ENCODE measurements around the gene TMC4.
"Not testable (repeated sequence)": the region's sequence is repeated elsewhere in the genome, so short reads cannot be mapped to it uniquely, and the experiment has no call there.

Gene TMC4

GRCh38 chr19:54204767-54205468 is 32.0 kb upstream of the TMC4 start:
- no peak for DNase-seq (ENCODE audit: low read depth in 3 of 3)

GRCh38 chr19:54203151-54203611 is 30.2 kb upstream of the TMC4 start:
- no peak for DNase-seq (ENCODE audit: low read depth in 3 of 3)

GRCh38 chr19:54201980-54202379 is 29.0 kb upstream of the TMC4 start:
- DNase-seq (ENCODE audit: low read depth in 3 of 3): no peak

GRCh38 chr19:54201172-54201701 is 28.3 kb upstream of the TMC4 start:
- DNase-seq (ENCODE audit: low read depth in 3 of 3): no peak

GRCh38 chr19:54199401-54199800 is 26.4 kb upstream of the TMC4 start:
- DNase-seq (ENCODE audit: low read depth in 3 of 3): no peak

GRCh38 chr19:54197121-54197520 is 24.2 kb upstream of the TMC4 start:
- DNase-seq (ENCODE audit: low read depth in 3 of 3): no peak

GRCh38 chr19:54196536-54196935 is 23.6 kb upstream of the TMC4 start:
- no peak for DNase-seq (ENCODE audit: low read depth in 3 of 3)

- not testable (repeated sequence) for DNase-seq (ENCODE audit: low read depth in 3 of 3)
Observed at GRCh38 chr19:54194463-54194862, 21.5 kb upstream of the TMC4 start.

GRCh38 chr19:54193011-54193410 is 20.1 kb upstream of the TMC4 start:
- DNase-seq (ENCODE audit: low read depth in 3 of 3): no peak

GRCh38 chr19:54191811-54192453 is 19.0 kb upstream of the TMC4 start:
- DNase-seq (ENCODE audit: low read depth in 3 of 3): no peak

GRCh38 chr19:54191011-54191810 is 18.3 kb upstream of the TMC4 start, which contains the start of gene TSEN34:
TSEN34 (plus strand) TSS chr19:54191308; CDS start chr19:54191365, 57 bp downstream.
- peak in 2 of 3 experiments; percentile 76 to 80 for DNase-seq (ENCODE audit: low read depth in 3 of 3)

- DNase-seq (ENCODE audit: low read depth in 3 of 3): peak; percentile 99 to 100 (median 100)
Observed at GRCh38 chr19:54190503-54191010, 17.6 kb upstream of the TMC4 start.

GRCh38 chr19:54189735-54190502 is 17.0 kb upstream of the TMC4 start:
- DNase-seq (ENCODE audit: low read depth in 3 of 3): peak; percentile 99 to 100 (median 100)

GRCh38 chr19:54189145-54189734 is 16.3 kb upstream of the TMC4 start, which contains the start of gene MBOAT7:
MBOAT7 (minus strand) TSS chr19:54189580; CDS start chr19:54188508, 1,072 bp downstream.
- no peak for DNase-seq (ENCODE audit: low read depth in 3 of 3)

- peak in 2 of 3 experiments; percentile 37 to 56 for DNase-seq (ENCODE audit: low read depth in 3 of 3)
Observed at GRCh38 chr19:54188215-54188871, 15.4 kb upstream of the TMC4 start.

GRCh38 chr19:54186934-54187381 is 14.0 kb upstream of the TMC4 start:
- no peak for DNase-seq (ENCODE audit: low read depth in 3 of 3)

GRCh38 chr19:54186351-54186750 is 13.4 kb upstream of the TMC4 start:
- no peak for DNase-seq (ENCODE audit: low read depth in 3 of 3)

- DNase-seq (ENCODE audit: low read depth in 3 of 3): no peak
Observed at GRCh38 chr19:54183431-54183830, 10.5 kb upstream of the TMC4 start.

GRCh38 chr19:54181894-54182293 is 8.9 kb upstream of the TMC4 start:
- not testable (repeated sequence) for DNase-seq (ENCODE audit: low read depth in 3 of 3)

- no peak for DNase-seq (ENCODE audit: low read depth in 3 of 3)
Observed at GRCh38 chr19:54180691-54181091, 7.7 kb upstream of the TMC4 start.
